Activated T-helper 1 cell treated with anti-CD3 and anti-CD28 coated beads, Interleukin-2, amount 50 U/mL, for 16 hours (primary cell): ENCODE data around the gene PLA2R1.

Experiments
- DNase-seq, 2 donors: peaks; one replicate each; pipeline ENCODE4 v3.0.0-alpha.2; 2020; ENCODE audit warnings: low read depth in 1 of 2, low spot score in 1 of 2

Gene PLA2R1

DNA sequence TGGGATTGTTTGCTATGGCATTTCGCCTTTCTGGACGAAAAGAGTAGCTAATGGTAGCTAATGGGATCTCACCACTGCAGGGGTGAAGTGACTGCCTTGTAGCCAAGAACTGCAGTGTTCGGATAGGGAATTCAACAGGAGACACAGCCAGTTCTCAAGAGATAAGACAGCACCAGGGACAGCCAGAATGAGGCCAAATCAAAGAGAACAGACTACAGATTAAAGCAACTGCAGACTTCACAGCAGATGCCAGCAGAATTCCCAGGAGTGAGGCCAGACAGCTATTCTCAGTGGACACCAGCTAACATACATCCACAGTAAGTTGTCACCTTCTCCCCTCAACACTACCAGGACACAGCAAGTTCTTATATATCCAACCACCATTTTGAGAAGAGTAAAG lies 124.0 kb downstream of the PLA2R1 start:
- no peak for DNase-seq

DNA sequence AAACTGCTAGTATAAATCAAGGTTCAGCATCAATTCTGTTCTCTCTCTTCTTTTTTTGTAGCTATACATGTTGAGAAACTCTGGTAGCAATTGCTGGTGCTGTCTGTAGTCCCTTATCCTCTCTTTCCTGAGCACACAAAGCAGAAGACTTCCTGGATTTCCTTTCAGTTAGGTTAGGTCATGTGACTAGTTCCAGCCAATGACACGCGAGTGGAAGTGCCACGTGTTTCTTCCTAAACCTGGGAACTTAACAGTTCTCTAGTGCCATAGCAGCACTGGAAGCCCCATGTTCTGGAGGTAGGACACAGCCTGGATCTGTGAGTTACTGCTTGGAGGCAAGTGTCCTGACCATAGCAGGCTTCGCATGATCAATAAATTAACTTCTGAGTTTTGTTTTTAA lies 125.9 kb downstream of the PLA2R1 start:
- DNase-seq = no peak

DNA sequence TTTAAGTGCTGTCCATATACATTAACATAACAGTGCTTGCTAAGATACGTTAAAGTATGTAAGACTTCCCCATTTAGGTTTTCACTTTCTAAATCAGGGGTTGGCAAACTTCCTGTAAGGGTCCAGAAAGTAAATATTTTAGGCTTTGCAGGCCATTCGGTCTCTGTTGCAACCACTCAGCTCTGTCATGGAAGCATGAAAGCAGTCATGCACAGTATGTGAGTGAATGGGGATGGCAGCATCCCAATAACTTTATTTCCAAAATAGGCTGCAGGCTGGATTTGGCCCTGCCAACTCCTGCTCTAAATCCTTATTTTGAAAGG lies 128.7 kb downstream of the PLA2R1 start:
- DNase-seq = no peak

DNA sequence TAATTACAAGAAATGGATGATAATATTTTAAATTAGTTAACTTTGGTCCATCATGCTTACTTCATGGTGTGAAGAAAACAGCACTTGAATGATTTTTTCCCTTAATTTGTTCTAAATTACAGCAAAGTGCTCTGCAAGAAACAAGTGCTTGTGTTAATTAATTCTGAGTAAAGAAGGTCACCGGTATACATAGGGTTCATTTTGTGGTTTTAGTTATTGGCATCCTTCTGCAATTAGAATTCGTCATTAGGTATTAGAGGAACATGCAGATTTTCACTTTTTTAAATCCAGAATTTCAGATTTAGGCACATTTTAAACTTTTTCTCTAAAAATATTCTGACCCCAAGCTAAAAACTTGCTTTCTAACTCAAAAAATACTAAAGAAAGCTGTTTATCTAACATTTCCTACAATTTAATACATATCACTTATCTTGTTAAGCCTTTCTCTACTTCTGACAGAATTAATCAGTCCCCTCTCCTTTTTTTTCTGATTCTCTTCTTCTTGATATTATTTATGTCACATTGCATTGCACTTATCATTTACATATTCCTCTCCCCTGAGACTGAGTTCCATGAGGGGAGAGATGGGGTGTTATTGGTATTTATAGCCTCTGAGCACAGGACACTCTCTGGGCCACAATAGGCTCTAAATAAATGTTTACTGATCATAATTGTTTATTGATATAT lies 129.2 kb downstream of the PLA2R1 start:
- DNase-seq = no peak

DNA sequence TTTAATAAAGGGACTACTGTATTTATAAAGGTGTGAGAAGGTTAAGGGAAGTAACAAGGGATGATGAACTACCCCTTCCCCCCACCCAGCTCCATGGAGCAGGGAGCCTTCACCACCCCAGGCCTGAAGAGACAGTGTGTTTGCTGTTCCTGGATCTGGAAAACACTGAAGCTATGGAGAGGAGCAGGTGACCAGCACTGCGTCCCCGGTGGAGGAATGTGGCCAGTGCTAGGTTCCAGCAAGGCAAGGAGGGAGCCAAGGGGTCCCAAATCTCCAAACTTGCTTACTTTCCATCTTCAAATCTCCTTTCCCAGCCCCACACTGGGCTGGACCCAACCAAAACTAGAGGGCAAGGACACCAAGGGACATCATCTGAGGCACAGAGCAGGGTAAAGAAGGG lies 135.7 kb downstream of the PLA2R1 start:
- no peak for DNase-seq

DNA sequence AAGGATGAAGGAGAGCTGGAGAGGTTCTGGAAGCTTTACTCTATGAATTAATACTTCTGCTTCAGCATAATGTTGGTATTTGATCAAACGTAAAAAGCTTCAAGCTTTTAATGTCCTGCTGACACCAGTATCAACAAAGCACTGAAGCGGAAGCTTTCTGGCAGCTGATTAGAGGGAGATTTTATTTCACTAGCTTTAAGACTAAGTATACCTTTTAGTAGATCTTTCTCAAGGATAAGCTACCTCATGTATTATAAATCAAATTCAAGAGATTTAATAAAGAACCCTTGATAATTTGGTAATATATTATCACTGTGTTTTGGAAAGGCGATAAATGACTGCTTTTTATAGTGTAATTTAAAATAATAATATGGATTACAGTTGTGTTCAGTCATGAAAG lies 136.4 kb downstream of the PLA2R1 start:
- DNase-seq = no peak

DNA sequence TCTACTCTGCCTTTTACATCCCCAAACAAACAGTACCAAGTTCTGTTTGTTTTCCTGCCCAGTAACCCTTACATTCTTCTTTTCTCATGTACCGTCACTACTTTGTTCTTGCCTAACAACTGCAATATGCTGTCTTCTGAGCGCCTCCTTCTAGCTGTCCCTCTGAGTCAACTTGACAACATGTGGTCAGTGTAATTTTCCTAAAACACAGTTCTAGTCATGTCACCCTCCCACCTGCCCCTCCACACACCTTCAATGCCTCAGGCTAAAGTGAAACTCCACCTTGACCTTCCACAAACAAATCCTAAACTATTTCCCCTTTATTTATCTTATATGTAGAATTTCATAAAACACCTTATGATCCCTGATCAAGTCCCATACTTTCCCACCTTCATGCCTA lies 139.9 kb downstream of the PLA2R1 start:
- no peak for DNase-seq

DNA sequence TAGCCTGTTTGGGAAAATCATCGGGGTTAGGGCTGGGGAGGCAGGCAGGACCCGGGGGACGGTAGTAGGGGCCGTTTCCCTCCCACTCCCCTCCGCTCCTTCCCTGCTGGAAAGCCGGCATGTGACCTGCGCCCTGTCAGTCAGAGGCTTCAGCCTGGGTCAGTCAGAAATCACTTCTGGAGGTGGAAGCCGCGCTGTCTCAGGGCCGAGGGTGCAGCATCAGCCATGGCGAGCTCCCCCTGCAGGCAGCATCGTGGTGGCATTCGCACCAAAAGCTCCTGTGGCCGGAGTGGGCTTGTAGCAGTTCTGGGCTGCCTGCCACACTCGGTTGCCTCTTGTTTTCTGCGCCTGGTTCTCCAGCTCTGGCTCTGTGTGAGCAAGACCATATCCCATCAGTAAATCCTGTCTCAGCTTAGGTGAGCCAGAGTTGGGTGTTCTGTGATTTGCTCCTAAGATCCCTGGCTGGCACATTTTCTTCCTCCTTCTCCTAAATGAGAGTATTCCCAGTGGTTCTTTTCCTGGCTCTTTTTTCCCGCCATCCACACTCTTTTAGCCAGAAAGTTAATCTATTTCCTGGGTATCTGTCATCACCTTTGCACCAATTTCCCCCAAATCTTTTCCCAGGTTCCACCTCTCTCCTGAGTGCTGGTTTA lies 140.5 kb downstream of the PLA2R1 start:
- peak; percentile 49 to 58 for DNase-seq

DNA sequence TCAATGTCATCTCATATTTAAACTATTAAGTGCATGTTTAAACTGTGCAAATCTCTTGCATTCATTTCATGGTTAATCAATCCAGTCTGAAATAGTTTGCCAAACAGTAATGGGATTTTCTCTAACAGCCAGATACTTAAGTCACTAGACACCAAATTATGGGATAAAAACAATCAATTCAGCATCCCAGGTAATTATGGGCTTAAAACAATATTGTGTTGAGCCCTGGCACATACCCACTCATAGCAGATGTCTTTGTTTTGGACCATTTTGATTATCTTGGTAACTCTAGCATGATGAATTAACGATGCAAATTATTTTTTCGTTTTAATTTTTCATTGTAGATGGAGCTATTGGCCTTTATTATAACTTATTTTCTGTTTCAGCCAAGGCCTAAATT lies 145.9 kb downstream of the PLA2R1 start:
- DNase-seq = no peak

DNA sequence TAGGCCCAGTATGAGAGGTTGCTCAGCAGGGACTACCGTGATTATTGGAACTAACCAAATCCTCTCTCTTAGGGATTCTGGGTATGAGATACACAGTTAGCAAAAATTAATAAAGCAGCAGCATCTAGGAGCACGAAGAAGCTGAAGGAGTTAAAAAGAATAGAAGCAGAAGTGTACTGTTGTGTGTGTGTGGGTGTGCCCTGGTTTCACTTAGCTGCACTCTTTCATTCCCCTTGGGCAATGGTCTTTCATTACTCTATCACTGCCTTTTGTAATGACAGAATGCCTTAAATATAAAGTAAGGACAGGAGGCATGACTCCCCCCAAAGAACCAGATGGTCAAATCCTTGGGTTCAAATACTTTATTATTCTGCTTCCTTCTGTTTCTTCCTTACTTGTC lies 148.5 kb downstream of the PLA2R1 start:
- no peak for DNase-seq

DNA sequence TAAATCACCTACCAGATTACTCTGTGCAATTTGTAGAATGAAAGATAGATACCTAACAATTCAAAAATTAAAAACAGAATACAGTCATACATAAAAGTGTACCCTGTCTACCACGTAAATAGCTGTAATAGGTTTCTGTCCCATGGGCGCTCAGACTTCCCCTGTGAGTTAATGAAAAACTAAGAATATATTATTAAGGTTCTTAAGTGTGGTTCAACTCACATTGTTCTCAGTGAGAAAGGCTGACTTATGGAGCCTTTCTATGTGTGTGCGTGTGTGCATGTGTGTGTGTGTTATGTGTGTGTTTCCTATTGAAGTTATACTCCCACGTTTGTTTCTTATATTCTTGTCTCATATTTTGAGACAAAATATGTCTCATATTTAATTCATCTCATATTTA lies 149.8 kb downstream of the PLA2R1 start:
- no peak for DNase-seq

DNA sequence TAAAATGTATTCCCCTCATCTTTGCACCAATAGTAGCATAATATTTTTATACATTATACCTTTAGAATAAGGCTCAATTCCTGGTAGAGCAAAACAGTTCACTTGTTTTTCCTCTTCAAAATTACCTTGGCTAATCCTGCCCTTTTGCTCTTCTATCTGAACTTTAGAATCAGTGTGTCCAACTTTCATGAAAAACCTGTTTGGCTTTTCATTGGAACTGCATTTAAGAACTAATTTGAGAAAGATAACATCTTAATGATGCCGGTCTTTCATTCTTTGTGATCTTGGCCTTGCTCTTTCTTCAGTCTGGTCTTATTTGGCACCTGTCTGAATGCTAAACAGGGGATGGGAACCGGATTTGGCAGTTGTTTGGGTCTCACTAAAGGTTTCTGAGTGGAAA lies 151.5 kb downstream of the PLA2R1 start:
- no peak for DNase-seq

DNA sequence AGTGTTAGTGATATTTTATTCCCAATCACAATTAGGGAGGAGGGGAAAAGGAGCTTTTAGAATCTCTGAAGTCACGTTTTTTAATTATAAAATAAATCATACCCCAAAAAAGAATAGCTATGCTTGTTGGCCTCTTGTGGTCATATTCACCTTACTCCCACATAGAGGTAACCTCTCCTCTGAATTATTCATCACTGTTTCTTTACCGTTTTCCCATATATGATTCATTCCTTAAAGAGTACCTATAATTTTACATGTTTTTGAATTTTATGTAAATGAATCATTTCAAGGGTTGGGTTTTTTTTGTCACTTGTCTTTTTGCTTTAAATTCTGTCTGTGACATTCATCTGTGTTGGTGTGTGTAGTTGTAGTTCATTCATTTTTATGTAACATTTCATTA lies 153.8 kb downstream of the PLA2R1 start:
- no peak for DNase-seq

DNA sequence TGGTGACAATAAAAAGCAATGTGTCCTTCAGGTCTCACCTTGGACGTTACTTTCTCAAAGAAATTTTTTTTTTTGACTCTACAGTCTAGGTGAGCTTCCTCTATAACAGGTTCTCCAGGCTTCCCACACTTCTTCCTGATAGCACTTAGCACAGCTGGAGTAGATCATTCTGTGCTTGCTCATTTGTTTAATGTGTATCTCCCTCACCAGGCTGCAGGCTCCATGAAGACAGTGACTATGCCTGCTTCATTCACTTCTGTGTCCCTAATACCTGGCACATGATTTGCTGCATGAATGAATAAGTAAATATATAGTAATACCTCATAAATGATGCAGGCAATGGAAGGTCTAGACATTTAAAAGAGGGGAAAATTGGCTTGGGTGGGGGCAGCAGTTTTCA lies 154.5 kb downstream of the PLA2R1 start:
- DNase-seq = no peak

DNA sequence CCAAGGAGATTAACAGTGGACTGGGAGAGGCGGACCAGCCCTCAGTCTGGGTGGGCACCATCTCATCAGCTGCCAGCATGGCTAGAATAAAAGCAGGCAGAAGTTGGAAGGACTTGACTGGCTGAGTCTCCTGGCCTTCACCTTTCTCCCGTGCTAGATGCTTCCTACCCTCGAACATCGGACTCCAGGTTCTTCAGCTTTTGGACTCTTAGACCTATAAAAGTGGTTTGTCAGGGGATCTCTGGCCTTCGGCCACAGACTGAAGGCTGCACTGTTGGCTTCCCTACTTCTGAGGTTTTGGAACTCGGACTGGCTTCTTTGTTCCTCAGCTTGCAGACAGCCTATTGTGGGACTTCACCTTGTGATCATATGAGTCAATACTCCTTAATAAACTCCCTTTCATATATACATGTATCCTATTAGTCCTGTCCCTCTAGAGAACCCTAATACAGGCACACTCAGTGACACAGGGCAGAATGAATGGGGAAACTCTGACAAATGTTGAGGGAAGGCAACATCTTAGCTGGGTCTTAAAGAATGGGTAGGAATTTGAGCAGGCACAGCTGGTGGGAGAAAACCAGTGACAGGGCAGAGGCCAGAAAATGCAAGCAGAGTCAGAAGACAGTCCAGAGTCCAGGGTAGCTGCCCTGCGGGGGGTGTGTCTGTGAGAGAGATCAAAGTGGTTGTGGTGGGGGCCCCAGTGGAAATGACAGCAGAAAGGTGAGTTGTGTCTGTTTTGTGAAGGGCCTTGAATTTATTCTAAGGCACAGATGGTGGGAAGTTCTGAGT lies 156.3 kb downstream of the PLA2R1 start:
- no peak for DNase-seq

DNA sequence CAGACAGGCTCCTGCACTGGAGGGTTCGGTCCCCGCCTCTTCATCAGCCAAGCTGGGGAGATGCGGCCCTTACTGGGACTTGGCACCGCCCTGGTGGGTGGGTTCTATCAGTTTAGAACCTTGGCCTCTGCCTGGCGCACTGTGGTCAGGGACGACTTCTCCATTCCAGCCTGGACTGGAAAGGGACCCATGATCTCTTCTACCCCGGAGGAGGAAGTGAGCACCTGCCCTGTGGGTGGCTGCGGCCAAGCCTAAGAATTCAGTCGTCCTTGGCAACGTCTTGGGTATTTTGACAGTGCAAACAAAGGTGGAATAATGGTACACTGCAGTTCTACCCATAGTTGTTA lies 157.5 kb downstream of the PLA2R1 start:
- DNase-seq = no peak

DNA sequence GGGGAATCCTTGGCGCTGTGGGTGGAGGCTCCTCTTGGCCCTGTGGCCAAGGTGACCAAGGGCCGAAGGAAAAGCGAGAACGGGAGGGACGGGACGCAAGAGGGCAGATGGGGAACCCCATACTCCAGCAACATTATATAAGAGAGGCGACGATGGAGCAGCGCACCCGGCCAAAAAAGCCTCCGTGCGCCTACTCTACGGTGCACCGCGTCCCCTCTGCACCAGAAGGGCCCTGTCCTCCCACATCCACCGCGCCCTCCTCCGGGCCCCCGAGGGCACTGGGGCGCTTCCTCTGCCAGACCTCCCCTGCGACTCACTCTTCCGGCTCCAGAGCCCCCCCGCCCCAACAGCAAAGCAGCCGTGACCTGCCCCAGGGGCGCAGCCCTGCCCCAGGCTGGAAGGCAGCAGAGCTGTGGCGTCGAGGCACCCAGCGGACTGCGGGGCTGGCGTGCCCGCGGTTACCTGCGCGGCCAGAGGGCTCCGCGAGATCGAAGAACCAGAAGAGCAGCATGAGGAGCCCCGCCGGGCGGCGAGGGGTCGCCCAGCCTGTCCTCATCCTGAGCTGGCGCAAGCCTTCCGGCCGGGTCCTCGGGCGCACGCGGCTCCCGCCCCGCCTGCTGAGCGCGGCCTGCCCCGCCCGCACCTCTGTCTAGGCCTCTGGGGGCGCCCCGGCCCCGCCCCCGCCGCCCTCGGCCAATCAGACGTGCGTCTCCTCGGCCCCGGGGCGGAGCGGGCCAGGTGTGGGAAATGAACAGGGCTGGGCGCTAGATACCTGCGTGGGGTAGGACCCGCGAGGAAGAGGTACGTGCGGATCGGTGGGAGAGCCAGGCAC lies 158.1 kb downstream of the PLA2R1 start, which contains the start of gene LY75:
Gene LY75, minus strand, starts transcription at position 630 of the 832 bp plus-strand sequence.
- DNase-seq = peak; percentile 52 to 73

DNA sequence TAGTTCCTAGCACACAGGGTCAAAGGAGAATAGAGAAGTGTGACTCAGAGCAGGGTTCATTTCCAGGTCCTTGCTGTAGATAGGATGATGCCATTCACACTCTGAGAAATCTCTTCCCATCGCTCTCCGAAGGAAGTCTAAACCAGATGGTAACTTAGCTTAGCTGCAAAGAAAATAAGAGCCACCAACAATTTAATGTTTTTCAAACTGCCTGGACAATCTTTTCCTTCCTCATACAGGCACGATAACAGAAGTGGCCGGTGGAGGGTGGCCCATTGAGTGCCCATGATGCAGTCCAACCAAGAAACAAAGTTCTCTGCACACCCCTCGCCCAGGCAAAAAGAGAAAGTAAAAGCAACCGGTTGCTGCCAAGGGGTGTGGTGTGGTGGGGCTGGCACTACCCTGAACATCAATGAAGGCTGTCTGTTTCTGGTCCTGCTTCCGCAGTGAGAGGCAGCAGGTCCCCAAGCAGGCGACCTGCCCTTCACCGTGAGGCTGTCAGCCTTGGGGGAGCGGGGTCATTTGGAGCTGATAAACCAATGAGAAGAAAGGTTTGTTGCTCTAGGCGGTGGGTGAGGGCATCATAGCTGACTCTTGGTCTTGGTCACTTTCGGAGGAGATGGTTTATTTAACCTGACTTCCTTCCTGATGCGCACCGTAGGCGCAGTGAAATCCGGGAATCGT lies 158.8 kb downstream of the PLA2R1 start:
- DNase-seq = peak; percentile 31 to 41

DNA sequence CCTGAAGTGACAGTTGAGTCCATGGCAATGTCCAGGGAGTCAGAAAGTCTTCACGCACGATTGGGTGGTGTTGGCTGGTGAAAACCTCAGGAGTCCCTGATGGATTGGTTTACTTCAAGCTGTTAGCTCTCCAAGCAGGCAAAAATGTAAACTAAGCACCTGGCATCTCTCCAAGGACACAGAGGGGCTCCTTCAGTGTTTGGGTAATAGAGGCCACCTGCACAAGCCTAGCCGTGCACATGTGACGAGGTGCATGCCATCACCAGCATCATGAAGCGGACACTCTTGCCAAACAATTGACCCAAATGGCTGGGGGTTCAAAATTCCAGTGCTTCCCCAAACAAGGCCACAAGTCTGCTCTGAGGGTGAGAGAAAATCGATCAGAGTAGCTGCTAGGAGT lies 159.7 kb downstream of the PLA2R1 start:
- no peak for DNase-seq

DNA sequence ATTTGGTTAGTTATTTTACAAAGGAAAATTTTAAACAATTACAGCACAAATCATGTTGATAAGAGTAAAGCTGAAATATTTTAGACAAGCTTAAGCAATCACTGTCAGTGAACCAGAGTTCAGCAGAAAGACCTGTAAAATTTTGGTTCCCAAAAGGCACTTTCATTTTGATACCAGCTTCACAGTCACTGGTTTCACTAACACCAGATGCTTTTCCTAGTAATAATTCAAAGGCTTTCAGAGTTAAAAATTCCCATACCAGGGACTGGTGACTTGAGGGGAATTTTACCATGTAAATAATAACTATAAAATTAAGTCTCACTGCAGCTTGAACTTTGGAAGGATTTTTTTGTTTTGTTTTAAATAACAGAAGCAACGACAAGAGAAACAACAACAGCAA lies 162.1 kb downstream of the PLA2R1 start:
- DNase-seq = no peak

DNA sequence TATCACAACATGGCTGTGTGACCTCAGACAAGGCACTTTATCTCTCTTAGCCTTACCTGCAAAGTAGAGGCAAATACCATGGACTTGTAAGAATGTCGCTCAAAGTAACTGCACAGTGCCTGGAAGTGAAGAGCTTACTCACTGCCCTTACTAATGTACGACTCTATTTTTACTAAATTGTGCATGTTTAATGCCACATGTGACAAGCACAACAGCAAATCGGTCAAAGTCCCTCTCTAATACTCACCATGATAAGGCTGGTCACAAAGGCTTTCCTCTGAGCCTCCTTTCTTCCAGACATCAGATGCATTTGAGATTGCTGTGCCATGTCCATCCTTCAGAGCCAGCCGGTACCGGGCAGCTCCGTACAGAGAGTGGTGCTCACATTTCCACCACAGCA lies 164.0 kb downstream of the PLA2R1 start:
- no peak for DNase-seq
